ENCODE data around the gene MYL9. TPM values are rescaled to one million over a fixed set of nuclear protein-coding genes. Genes with fewer than 3 reads are reported as not detected.

The MYL9 gene
- polyA plus RNA-seq, 1 donor from 2014 or later, result not detected

DNA sequence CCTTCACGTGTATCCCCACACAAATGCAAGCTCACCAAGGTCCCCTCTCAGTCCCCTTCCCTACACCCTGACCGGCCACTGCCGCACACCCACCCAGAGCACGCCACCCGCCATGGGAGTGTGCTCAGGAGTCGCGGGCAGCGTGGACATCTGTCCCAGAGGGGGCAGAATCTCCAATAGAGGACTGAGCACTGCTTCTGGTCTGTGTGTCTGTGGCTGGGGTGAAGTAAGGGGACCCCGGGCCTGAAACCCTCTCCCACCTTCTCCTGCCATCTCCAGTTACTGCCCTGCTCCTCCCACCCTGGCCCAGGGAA is 8.3 kb downstream of the MYL9 start:
- H3K9ac ChIP-seq (ENCODE audit: low read length), result no peak overlapping the region
- no peaks in the 10 kb centered on the region for H4K20me1 ChIP-seq (ENCODE audit: insufficient read depth)
- H3K79me2 ChIP-seq (replicated peaks; ENCODE audit: insufficient read depth, low read length), result no peaks in the 10 kb centered on the region
- H3K27ac ChIP-seq (ENCODE audit: low read length), result no peak overlapping the region
- no peak overlapping the region for H3K4me2 ChIP-seq (ENCODE audit: low read length)
- TF ChIP-seq MXI1 (conservative IDR thresholded peaks at IDR 0.05; ENCODE audit: poor library complexity, severe bottlenecking) (no peak), TAF1 (IDR thresholded peaks at IDR 0.05; ENCODE audit: low read depth) (no peak), EZH2 (IDR thresholded peaks at IDR 0.05; ENCODE audit: borderline replicate concordance, insufficient read depth, low read length, poor library complexity, severe bottlenecking) (no peak), CTCF (IDR thresholded peaks at IDR 0.05; ENCODE audit: poor library complexity, severe bottlenecking) (no peak), EP300 (conservative IDR thresholded peaks at IDR 0.05; ENCODE audit: poor library complexity, severe bottlenecking) (no peak), POLR2AphosphoS5 (IDR thresholded peaks at IDR 0.05) (no peak), SMC3 (conservative IDR thresholded peaks at IDR 0.05; ENCODE audit: poor library complexity) (no peak), RAD21 (conservative IDR thresholded peaks at IDR 0.05) (no peak)
- TF ChIP-seq, protein P1, sequence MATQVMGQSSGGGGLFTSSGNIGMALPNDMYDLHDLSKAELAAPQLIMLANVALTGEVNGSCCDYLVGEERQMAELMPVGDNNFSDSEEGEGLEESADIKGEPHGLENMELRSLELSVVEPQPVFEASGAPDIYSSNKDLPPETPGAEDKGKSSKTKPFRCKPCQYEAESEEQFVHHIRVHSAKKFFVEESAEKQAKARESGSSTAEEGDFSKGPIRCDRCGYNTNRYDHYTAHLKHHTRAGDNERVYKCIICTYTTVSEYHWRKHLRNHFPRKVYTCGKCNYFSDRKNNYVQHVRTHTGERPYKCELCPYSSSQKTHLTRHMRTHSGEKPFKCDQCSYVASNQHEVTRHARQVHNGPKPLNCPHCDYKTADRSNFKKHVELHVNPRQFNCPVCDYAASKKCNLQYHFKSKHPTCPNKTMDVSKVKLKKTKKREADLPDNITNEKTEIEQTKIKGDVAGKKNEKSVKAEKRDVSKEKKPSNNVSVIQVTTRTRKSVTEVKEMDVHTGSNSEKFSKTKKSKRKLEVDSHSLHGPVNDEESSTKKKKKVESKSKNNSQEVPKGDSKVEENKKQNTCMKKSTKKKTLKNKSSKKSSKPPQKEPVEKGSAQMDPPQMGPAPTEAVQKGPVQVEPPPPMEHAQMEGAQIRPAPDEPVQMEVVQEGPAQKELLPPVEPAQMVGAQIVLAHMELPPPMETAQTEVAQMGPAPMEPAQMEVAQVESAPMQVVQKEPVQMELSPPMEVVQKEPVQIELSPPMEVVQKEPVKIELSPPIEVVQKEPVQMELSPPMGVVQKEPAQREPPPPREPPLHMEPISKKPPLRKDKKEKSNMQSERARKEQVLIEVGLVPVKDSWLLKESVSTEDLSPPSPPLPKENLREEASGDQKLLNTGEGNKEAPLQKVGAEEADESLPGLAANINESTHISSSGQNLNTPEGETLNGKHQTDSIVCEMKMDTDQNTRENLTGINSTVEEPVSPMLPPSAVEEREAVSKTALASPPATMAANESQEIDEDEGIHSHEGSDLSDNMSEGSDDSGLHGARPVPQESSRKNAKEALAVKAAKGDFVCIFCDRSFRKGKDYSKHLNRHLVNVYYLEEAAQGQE (IDR thresholded peaks at IDR 0.05; ENCODE audit: borderline replicate concordance), result no peak
- H3K36me3 ChIP-seq (ENCODE audit: insufficient read depth, low read length), result no peaks in the 10 kb centered on the region
- H3K4me3 ChIP-seq (ENCODE audit: low read length), result no peak overlapping the region
- H3F3A ChIP-seq (ENCODE audit: insufficient read depth, low read length, poor library complexity, severe bottlenecking), result no peaks in the 10 kb centered on the region
- no peak overlapping the region for H2AFZ ChIP-seq (ENCODE audit: low read depth, low read length)
- H3K27me3 ChIP-seq (ENCODE audit: insufficient read depth, low read depth, low read length), result no peaks in the 10 kb centered on the region
- H3K9me3 ChIP-seq (ENCODE audit: low read length), result no peaks in the 10 kb centered on the region
- no peaks in the 10 kb centered on the region for H3K9me2 ChIP-seq (ENCODE audit: insufficient read depth, low read length)

GRCh38 chr20:36549942-36550789 is 8.8 kb downstream of the MYL9 start:
- Histone ChIP-seq H3K9ac (ENCODE audit: low read length) (no peak overlapping the region), H3K4me2 (ENCODE audit: low read length) (no peak overlapping the region), H3K27ac (ENCODE audit: low read length) (no peak overlapping the region), H3K4me3 (ENCODE audit: low read length) (no peak overlapping the region), H3K36me3 (ENCODE audit: insufficient read depth, low read length) (no peaks in the 10 kb centered on the region), H3K9me2 (ENCODE audit: insufficient read depth, low read length) (no peaks in the 10 kb centered on the region), H3K9me3 (ENCODE audit: low read length) (no peaks in the 10 kb centered on the region), H3F3A (ENCODE audit: insufficient read depth, low read length, poor library complexity, severe bottlenecking) (no peaks in the 10 kb centered on the region), H4K20me1 (ENCODE audit: insufficient read depth) (no peaks in the 10 kb centered on the region), H2AFZ (ENCODE audit: low read depth, low read length) (no peak overlapping the region), H3K79me2 (replicated peaks; ENCODE audit: insufficient read depth, low read length) (no peaks in the 10 kb centered on the region), H3K27me3 (ENCODE audit: insufficient read depth, low read depth, low read length) (no peaks in the 10 kb centered on the region)
- TF ChIP-seq RAD21 (conservative IDR thresholded peaks at IDR 0.05), result no peak
- no peak for TF ChIP-seq EP300 (conservative IDR thresholded peaks at IDR 0.05; ENCODE audit: poor library complexity, severe bottlenecking)
- TF ChIP-seq MXI1 (conservative IDR thresholded peaks at IDR 0.05; ENCODE audit: poor library complexity, severe bottlenecking), result no peak
- no peak for TF ChIP-seq CTCF (IDR thresholded peaks at IDR 0.05; ENCODE audit: poor library complexity, severe bottlenecking)
- no peak for TF ChIP-seq EZH2 (IDR thresholded peaks at IDR 0.05; ENCODE audit: borderline replicate concordance, insufficient read depth, low read length, poor library complexity, severe bottlenecking)
- TF ChIP-seq SMC3 (conservative IDR thresholded peaks at IDR 0.05; ENCODE audit: poor library complexity), result no peak
- TF ChIP-seq, protein P1 (IDR thresholded peaks at IDR 0.05; ENCODE audit: borderline replicate concordance), result no peak
- no peak for TF ChIP-seq POLR2AphosphoS5 (IDR thresholded peaks at IDR 0.05)
